HepG2 (cell line): Measurements from ENCODE around the gene TNP2. TPM values are rescaled to one million over a fixed set of nuclear protein-coding genes. Genes with fewer than 3 reads are reported as not detected.

Experiments used
- AHR ChIP-seq: IDR thresholded peaks from 2 replicates; pipeline ENCODE4 v1.6.1; 2018; ENCODE audit warnings: missing genetic modification reagents, missing compliant biosample characterization
- BHLHE40 ChIP-seq: IDR thresholded peaks from 2 replicates; pipeline ENCODE4 v1.6.1; 2011; ENCODE audit warnings: low read length, improper control_type of control experiment
- CAMTA2 ChIP-seq: sonication (generic); formaldehyde crosslinking; IDR thresholded peaks from 2 replicates; pipeline ENCODE4 v1.4.0; 2020; ENCODE audit warnings: mild to moderate bottlenecking, missing genetic modification reagents, borderline replicate concordance
- FOSL2 ChIP-seq: sonication (generic); formaldehyde crosslinking; IDR thresholded peaks from 2 replicates; pipeline ENCODE4 v1.4.0; 2020; ENCODE audit warnings: missing genetic modification reagents
- FOXO1 ChIP-seq: sonication (generic); formaldehyde crosslinking; IDR thresholded peaks from 2 replicates; pipeline ENCODE4 v1.4.0; 2020; ENCODE audit warnings: missing genetic modification reagents
- KMT2A ChIP-seq: sonication (generic); formaldehyde crosslinking; IDR thresholded peaks from 2 replicates; pipeline ENCODE4 v1.4.0; 2020; ENCODE audit warnings: missing genetic modification reagents
- MBD4 ChIP-seq: IDR thresholded peaks from 2 replicates; pipeline ENCODE4 v1.6.1; 2012; ENCODE audit warnings: low read length, inconsistent platforms, borderline replicate concordance
- PHF21A ChIP-seq: sonication (generic); formaldehyde crosslinking; IDR thresholded peaks from 2 replicates; pipeline ENCODE4 v1.5.0; 2020; ENCODE audit warnings: mild to moderate bottlenecking, missing genetic modification reagents
- SPEN ChIP-seq: sonication (generic); formaldehyde crosslinking; IDR thresholded peaks from 2 replicates; pipeline ENCODE4 v1.5.1; 2020; ENCODE audit warnings: low read depth, mild to moderate bottlenecking, missing genetic modification reagents
- TIGD3 ChIP-seq: sonication (generic); formaldehyde crosslinking; IDR thresholded peaks from 2 replicates; pipeline ENCODE4 v1.5.1; 2020; ENCODE audit warnings: mild to moderate bottlenecking, missing genetic modification reagents, borderline replicate concordance
- XRCC5 ChIP-seq: fragments of 200-400 bp; formaldehyde crosslinking; optimal IDR thresholded peaks from 2 replicates; pipeline ENCODE3; 2017; ENCODE audit warnings: mild to moderate bottlenecking, low read length
- ZNF296 ChIP-seq: sonication (generic); formaldehyde crosslinking; conservative IDR thresholded peaks from 2 replicates; pipeline ENCODE4 v1.5.0; 2020; ENCODE audit warnings: mild to moderate bottlenecking, missing genetic modification reagents
- ZNF30 ChIP-seq: sonication (generic); formaldehyde crosslinking; IDR thresholded peaks from 2 replicates; pipeline ENCODE4 v1.5.0; 2020; ENCODE audit warnings: mild to moderate bottlenecking, missing genetic modification reagents
- ZNF501 ChIP-seq: sonication (generic); formaldehyde crosslinking; IDR thresholded peaks from 2 replicates; pipeline ENCODE4 v1.5.1; 2020; ENCODE audit warnings: mild to moderate bottlenecking, moderate library complexity, missing genetic modification reagents
- ZNF629 ChIP-seq: sonication (generic); formaldehyde crosslinking; conservative IDR thresholded peaks from 2 replicates; pipeline ENCODE4 v1.5.0; 2020; ENCODE audit warnings: missing genetic modification reagents
- ZNF652 ChIP-seq: IDR thresholded peaks from 2 replicates; pipeline ENCODE4 v1.6.1; 2016; ENCODE audit warnings: low read depth, borderline replicate concordance
- ZNF878 ChIP-seq: sonication (generic); formaldehyde crosslinking; IDR thresholded peaks from 2 replicates; pipeline ENCODE4 v1.8.1; 2023; ENCODE audit warnings: mild to moderate bottlenecking, missing genetic modification reagents, moderate library complexity
- ZSCAN30 ChIP-seq: sonication (generic); formaldehyde crosslinking; IDR thresholded peaks from 2 replicates; pipeline ENCODE4 v1.5.0; 2020; ENCODE audit warnings: mild to moderate bottlenecking, missing genetic modification reagents
- polyA plus RNA-seq, 8 experiments: library from polyadenylated mRNA; depleted of rRNA in 3 of 8; stranded (reverse) in 7 of 8; unstranded in 1 of 8; fragments of >200 nt; fragmentation: Illumina TruSeq in 4 of 8; extraction: Trizol in 4 of 8; gene quantifications; 2 replicates each; pipeline versions ENCODE4 v1.2.1 to v1.2.3, GENCODE V29; 2011 to 2016; ENCODE audit warnings: low read depth in 4 of 8, missing spikeins in 1 of 8, mixed read lengths in 1 of 8; ENCODE audit not compliant: insufficient read depth in 1 of 8
- total RNA-seq, 5 experiments: library from RNA; depleted of rRNA; stranded (reverse); fragments of >200 nt; fragmentation: Illumina TruSeq; extraction: Trizol; gene quantifications; 2 replicates each; pipeline ENCODE4 v1.2.3, GENCODE V29; 2016; ENCODE audit warnings: low read depth in 1 of 5
- TF ChIP-seq, protein P1 (sequence below): sonication (generic); formaldehyde crosslinking; IDR thresholded peaks from 2 replicates; pipeline ENCODE4 v1.4.0; 2020; ENCODE audit warnings: missing genetic modification reagents

Gene TNP2
- total and polyA plus RNA-seq, 2 of the 13 experiments (the other 11 are each of a cell fraction or from before 2014, with no cell fraction given), result not detected

DNA sequence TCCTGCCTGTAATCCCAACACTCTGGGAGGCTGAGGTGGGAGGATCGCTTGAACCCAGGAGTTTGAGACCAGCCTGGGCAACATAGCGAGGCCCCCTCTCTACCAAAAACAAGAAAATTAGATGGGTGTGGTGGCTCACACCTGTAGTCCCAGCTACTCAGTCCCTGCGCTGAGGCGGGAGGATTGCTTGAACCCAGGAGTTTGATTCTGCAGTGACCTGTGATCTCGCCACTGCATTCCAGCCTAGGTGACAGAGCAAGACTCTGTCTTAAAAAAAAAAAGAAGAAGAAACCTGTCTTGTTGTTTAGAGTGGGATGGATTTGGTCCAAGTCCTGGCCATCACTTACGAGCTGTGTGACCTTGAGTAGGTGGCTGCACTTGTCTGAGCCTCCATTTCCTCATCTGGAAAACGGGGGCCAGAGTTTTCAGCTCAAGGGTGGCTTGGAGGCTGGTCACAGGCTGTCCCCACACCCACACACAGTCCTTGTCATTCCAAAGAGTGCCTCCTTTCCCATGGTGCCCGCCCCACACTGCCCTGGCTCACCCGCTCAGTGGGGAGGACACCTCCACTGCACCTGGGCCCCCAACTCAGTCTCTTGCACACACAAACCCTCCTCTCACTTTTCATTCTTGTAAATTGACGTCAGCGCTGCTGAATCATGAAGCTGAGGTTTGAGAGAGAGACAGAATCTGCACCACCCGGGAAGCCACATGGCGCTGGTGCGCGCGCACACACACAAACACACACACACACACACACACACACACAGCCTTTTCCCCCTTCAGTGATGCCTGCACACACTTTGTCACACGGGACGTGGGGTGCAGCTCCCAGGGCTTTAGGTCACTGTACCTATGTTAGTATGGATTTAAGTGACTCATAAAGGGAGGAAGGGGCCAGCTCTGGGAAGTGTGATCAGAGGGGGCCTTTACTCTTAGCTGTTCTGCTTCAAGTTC lies 17.3 kb downstream of the TNP2 start (continued):
- no peak for TF ChIP-seq BHLHE40
- peak; percentile 51; the same call in 1 of the 2 replicates for TF ChIP-seq ZNF501 (CRISPR knock-in tag)
- TF ChIP-seq ZSCAN30 (CRISPR knock-in tag), result 0 out of 2 replicates have a peak, but pooled peaks have one; percentile 35
- peak; percentile 31 for TF ChIP-seq FOSL2 (CRISPR knock-in tag)
- no peak for TF ChIP-seq ZNF30 (CRISPR knock-in tag)
- 0 out of 2 replicates have a peak, but pooled peaks have one; percentile 30 for TF ChIP-seq AHR (CRISPR knock-in tag)
- 0 out of 2 replicates have a peak, but pooled peaks have one; percentile 71 for TF ChIP-seq ZNF878 (CRISPR knock-in tag)
- 0 out of 2 replicates have a peak, but pooled peaks have one; percentile 68 for TF ChIP-seq CAMTA2 (CRISPR knock-in tag)
- TF ChIP-seq, protein P1, sequence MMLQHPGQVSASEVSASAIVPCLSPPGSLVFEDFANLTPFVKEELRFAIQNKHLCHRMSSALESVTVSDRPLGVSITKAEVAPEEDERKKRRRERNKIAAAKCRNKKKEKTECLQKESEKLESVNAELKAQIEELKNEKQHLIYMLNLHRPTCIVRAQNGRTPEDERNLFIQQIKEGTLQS, result peak; percentile 47; the same call in 1 of the 2 replicates
- TF ChIP-seq XRCC5, result peak; percentile 63
- 0 out of 2 replicates have a peak, but pooled peaks have one; percentile 37 for TF ChIP-seq TIGD3
- 0 out of 2 replicates have a peak, but pooled peaks have one; percentile 14 for TF ChIP-seq MBD4
- 0 out of 2 replicates have a peak, but pooled peaks have one; percentile 38 for TF ChIP-seq PHF21A (CRISPR knock-in tag)
- 0 out of 2 replicates have a peak, but pooled peaks have one; percentile 17 for TF ChIP-seq FOXO1 (CRISPR knock-in tag)
- peak; percentile 21; the same call in 1 of the 2 replicates for TF ChIP-seq SPEN (CRISPR knock-in tag)
- 0 out of 2 replicates have a peak, but pooled peaks have one; percentile 13 for TF ChIP-seq ZNF296 (CRISPR knock-in tag)
- 0 out of 2 replicates have a peak, but pooled peaks have one; percentile 12 for TF ChIP-seq ZNF629
- no peak for TF ChIP-seq ZNF652 (CRISPR knock-in tag)
- TF ChIP-seq KMT2A (CRISPR knock-in tag), result peak; percentile 24; the same call in 1 of the 2 replicates
